Ovary (tissue), 9 donors: ENCODE data around the gene MRO. TPM values are rescaled to one million over a fixed set of nuclear protein-coding genes. Genes with fewer than 3 reads are reported as not detected.

Experiments
- DNase-seq, 5 donors: peaks; one replicate each; pipeline ENCODE4 v3.0.0-alpha.2; 2019 to 2020
- H3K27ac ChIP-seq, 2 donors: fragments of 200-600 bp; one replicate each; pipeline versions ENCODE4 v1.5.1 to v1.8.0; 2019 to 2022
- H3K27me3 ChIP-seq: fragments of 200-600 bp; one replicate; pipeline ENCODE4 v1.8.0; 2022
- H3K36me3 ChIP-seq: fragments of 200-600 bp; sonication (generic); one replicate; pipeline ENCODE4 v1.5.1; 2019
- H3K4me1 ChIP-seq: one replicate; pipeline ENCODE4 v1.8.1; 2013; ENCODE audit warnings: mild to moderate bottlenecking, moderate library complexity; ENCODE audit not compliant: insufficient read depth
- H3K4me3 ChIP-seq: fragments of 200-600 bp; sonication (generic); one replicate; pipeline ENCODE4 v1.5.1; 2017
- H3K9me3 ChIP-seq, 2 donors: fragments of 200-600 bp in 1 of 2; sonication (generic) in 1 of 2; one replicate each; pipeline versions ENCODE4 v1.5.1 to v1.8.1; 2013 to 2019; ENCODE audit warnings: mild to moderate bottlenecking in 1 of 2, moderate library complexity in 1 of 2
- EP300 ChIP-seq: sonication (generic); formaldehyde crosslinking; IDR thresholded peaks from one replicate; pipeline ENCODE4 v1.6.1; 2017; ENCODE audit warnings: antibody characterized with exemption
- POLR2A ChIP-seq: fragments of 450-650 bp; IDR thresholded peaks from one replicate; pipeline ENCODE4 v1.6.1; 2017; ENCODE audit warnings: antibody characterized with exemption, mild to moderate bottlenecking, moderate library complexity
- WGBS, 3 donors: extraction: QIAGEN DNeasy Blood & Tissue Kit in 1 of 3; methylation state at CpG; one replicate each; pipeline versions ENCODE4 v1.1.5 to v1.1.7; 2013 to 2017; 5-methylcytosine and 5-hydroxymethylcytosine counted together
- intact Hi-C, 4 donors: fragments of 100-400 bp; cut with DNase I; formaldehyde crosslinking; loops; one replicate each; pipeline versions ENCODE4 v1.11.0 to v1.15.1; 2022 to 2023
- polyA plus RNA-seq, 2 donors: library from polyadenylated mRNA; stranded (reverse); fragments of 200-250 nt in 1 of 2; fragments of 350-450 nt in 1 of 2; fragmentation: Illumina TruSeq in 1 of 2; extraction: RNeasy Lipid Tissue Mini Kit (QIAGEN cat#74804) in 1 of 2; gene quantifications; one replicate each; pipeline ENCODE4 v1.2.3, GENCODE V29; 2013 to 2014
- total RNA-seq, 7 donors: library from RNA; depleted of rRNA in 2 of 7; stranded (reverse); fragments of >200 nt in 2 of 7; fragmentation: NEBNext Ultra II Directional in 3 of 7; extraction: Animal tissue kit (Norgen Biotek cat#: 25700) in 3 of 7; gene quantifications; one replicate each; pipeline versions ENCODE4 v1.1.0 to v1.2.4, GENCODE V29; 2016 to 2023
- TF ChIP-seq, protein P1 (sequence below), 3 donors: fragments of 450-650 bp in 2 of 3; fragments of 200-600 bp in 1 of 3; IDR thresholded peaks; one replicate each; pipeline versions ENCODE4 v1.5.1 to v1.8.0; 2016 to 2022; ENCODE audit warnings: antibody characterized with exemption in 3 of 3, mild to moderate bottlenecking in 1 of 3
- donor health status: DM: no; HTN: no; CAD: no; lungs with moderate emphysema.
- donor health status: DM: no; HTN: no; CAD: no.
- donor health status: Bipolar disorder and iron deficiency.
- donor health status: DM: yes; HTN: yes; CAD: no.
- donor health status: DM: no; HTN: no; CAD: no.
- donor health status: DM: yes; HTN: yes; CAD: no.

Gene MRO
- total and polyA plus RNA-seq, 9 donors = 0.73 to 238 (median 3.2) TPM

DNA sequence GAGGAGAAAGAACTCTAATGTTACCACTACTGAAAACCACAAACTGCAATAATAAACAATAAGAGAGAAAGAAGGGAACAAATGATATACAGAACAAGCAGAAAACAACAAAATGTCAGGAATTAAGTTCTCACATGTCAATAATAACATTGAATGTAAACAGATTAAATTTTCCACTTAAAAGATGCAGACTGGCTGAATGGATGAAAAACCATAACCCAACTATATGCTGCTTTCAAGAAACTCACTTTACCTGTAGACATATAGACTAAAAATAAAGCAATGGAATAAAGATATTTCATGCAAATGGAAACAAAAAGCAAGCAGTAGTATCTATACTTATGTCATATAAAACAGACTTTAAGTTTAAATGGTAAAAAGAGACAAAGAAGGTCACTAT lies 50.4 kb downstream of the MRO start:
- no peak for TF ChIP-seq POLR2A
- TF ChIP-seq, protein P1, sequence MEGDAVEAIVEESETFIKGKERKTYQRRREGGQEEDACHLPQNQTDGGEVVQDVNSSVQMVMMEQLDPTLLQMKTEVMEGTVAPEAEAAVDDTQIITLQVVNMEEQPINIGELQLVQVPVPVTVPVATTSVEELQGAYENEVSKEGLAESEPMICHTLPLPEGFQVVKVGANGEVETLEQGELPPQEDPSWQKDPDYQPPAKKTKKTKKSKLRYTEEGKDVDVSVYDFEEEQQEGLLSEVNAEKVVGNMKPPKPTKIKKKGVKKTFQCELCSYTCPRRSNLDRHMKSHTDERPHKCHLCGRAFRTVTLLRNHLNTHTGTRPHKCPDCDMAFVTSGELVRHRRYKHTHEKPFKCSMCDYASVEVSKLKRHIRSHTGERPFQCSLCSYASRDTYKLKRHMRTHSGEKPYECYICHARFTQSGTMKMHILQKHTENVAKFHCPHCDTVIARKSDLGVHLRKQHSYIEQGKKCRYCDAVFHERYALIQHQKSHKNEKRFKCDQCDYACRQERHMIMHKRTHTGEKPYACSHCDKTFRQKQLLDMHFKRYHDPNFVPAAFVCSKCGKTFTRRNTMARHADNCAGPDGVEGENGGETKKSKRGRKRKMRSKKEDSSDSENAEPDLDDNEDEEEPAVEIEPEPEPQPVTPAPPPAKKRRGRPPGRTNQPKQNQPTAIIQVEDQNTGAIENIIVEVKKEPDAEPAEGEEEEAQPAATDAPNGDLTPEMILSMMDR (IDR thresholded peaks at IDR 0.05) = no peak
- no peak for TF ChIP-seq EP300
- H3K36me3 ChIP-seq = no peaks in the 10 kb centered on the region
- no peak overlapping the region for H3K27ac ChIP-seq
- no peak overlapping the region for H3K4me3 ChIP-seq
- H3K9me3 ChIP-seq = peaks cover 0 to 4% of the 10 kb centered on the region in 2 donors
- H3K4me1 ChIP-seq = no peaks in the 10 kb centered on the region
- intact Hi-C loops = no loop called here
- H3K27me3 ChIP-seq = no peaks in the 10 kb centered on the region
- DNase-seq = no peak

- Histone ChIP-seq H3K36me3 (no peaks in the 10 kb centered on the region), H3K27me3 (no peaks in the 10 kb centered on the region), H3K27ac (no peak overlapping the region), H3K9me3 (no peaks in the 10 kb centered on the region), H3K4me1 (no peaks in the 10 kb centered on the region), H3K4me3 (no peak overlapping the region)
- TF ChIP-seq EP300 (no peak), POLR2A (no peak)
- TF ChIP-seq, protein P1 (IDR thresholded peaks at IDR 0.05) = no peak
- intact Hi-C loops = no loop called here
- no peak for DNase-seq
- WGBS, 3 donors = 84 to 87% (median 85%) methylated on average over 7 of the region's 7 CpGs
Observed at GRCh38 chr18:50757358-50757757, 62.5 kb downstream of the MRO start.

DNA sequence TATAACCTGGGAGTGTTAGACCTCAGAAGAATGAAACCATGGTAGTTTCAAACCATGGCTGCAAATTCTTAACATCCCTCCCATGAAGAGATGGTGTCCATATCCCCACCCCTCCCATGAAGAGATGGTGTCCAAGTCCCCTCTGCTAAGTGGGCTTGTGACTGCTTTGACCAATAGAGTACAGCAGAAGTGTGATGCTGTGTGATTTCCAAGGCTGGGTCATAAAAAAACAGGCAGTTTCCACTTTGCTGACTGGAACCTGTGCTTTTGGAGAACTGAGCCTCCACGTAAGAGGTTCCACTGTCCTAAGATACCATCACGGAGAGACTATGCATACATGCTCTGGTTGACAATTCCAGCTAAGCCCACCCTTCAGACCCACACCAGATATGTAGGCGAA lies 65.5 kb downstream of the MRO start:
- DNase-seq = no peak
- TF ChIP-seq POLR2A = no peak
- no peak for TF ChIP-seq EP300
- TF ChIP-seq, protein P1 (IDR thresholded peaks at IDR 0.05) = no peak
- H3K27ac ChIP-seq = no peak overlapping the region
- no peak overlapping the region for H3K4me3 ChIP-seq
- 92 to 96% (median 95%) methylated on average over 3 of the region's 3 CpGs for WGBS, 3 donors
- H3K4me1 ChIP-seq = no peaks in the 10 kb centered on the region
- intact Hi-C loops = no loop called here
- H3K36me3 ChIP-seq = no peaks in the 10 kb centered on the region
- no peaks in the 10 kb centered on the region for H3K9me3 ChIP-seq
- H3K27me3 ChIP-seq = no peaks in the 10 kb centered on the region

- Histone ChIP-seq H3K4me1 (no peaks in the 10 kb centered on the region), H3K27ac (no peak overlapping the region), H3K4me3 (no peak overlapping the region), H3K9me3 (no peaks in the 10 kb centered on the region), H3K27me3 (no peaks in the 10 kb centered on the region), H3K36me3 (no peaks in the 10 kb centered on the region)
- TF ChIP-seq, protein P1 (IDR thresholded peaks at IDR 0.05) = no peak
- TF ChIP-seq EP300 (no peak), POLR2A (no peak)
- intact Hi-C loops = no loop called here
- WGBS, 3 donors = 30 to 71% (median 69%) methylated on average over 1 of the region's 1 CpG
- no peak for DNase-seq
Observed at GRCh38 chr18:50753311-50753710, 66.5 kb downstream of the MRO start.

- 82 to 87% (median 83%) methylated on average over 1 of the region's 1 CpG for WGBS, 3 donors
- TF ChIP-seq POLR2A (no peak), EP300 (no peak)
- TF ChIP-seq, protein P1 (IDR thresholded peaks at IDR 0.05) = no peak
- Histone ChIP-seq H3K27ac (no peak overlapping the region), H3K36me3 (no peaks in the 10 kb centered on the region), H3K4me3 (no peak overlapping the region), H3K9me3 (peaks cover 0 to 7% of the 10 kb centered on the region in 2 donors), H3K27me3 (no peaks in the 10 kb centered on the region), H3K4me1 (no peaks in the 10 kb centered on the region)
- no peak for DNase-seq
- intact Hi-C loops = no loop called here
Observed at GRCh38 chr18:50751947-50752346, 67.9 kb downstream of the MRO start.
